Upper lobe of right lung (tissue), 1 donor: ENCODE results near the gene ALG6. TPM values are rescaled to one million over a fixed set of nuclear protein-coding genes. Genes with fewer than 3 reads are reported as not detected.
"Not testable (repeated sequence)": the region's sequence is repeated elsewhere in the genome, so short reads cannot be mapped to it uniquely, and the experiment has no call there.

ENCODE experiments used
- ATAC-seq: fragments of 200-7000 bp; cut with Tn5 transposase; one replicate; pipeline ENCODE4 v1.9.1; 2020; ENCODE audit warnings: mild to moderate bottlenecking, moderate library complexity
- DNase-seq: peaks from one replicate; pipeline ENCODE4 v3.0.0-alpha.2; 2020
- H3K27ac ChIP-seq: fragments of 200-600 bp; one replicate; pipeline ENCODE4 v1.8.0; 2022
- H3K27me3 ChIP-seq: fragments of 200-600 bp; one replicate; pipeline ENCODE4 v1.8.0; 2022; ENCODE audit warnings: mild to moderate bottlenecking
- H3K36me3 ChIP-seq: fragments of 200-600 bp; one replicate; pipeline ENCODE4 v1.8.0; 2022
- H3K4me1 ChIP-seq: fragments of 200-600 bp; one replicate; pipeline ENCODE4 v1.8.0; 2022
- H3K4me3 ChIP-seq: fragments of 200-600 bp; one replicate; pipeline ENCODE4 v1.8.0; 2022; ENCODE audit warnings: mild to moderate bottlenecking
- H3K9me3 ChIP-seq: fragments of 200-600 bp; one replicate; pipeline ENCODE4 v1.8.0; 2022
- intact Hi-C: fragments of 100-400 bp; cut with DNase I; formaldehyde crosslinking; loops from one replicate; pipeline ENCODE4 v1.11.0; 2022
- total RNA-seq: library from RNA; stranded (reverse); fragmentation: NEBNext Ultra II Directional; extraction: Animal tissue kit (Norgen Biotek cat#: 25700); gene quantifications from one replicate; pipeline ENCODE4 v1.2.1, GENCODE V29; 2021
- TF ChIP-seq, protein P1 (sequence below): fragments of 200-600 bp; IDR thresholded peaks from one replicate; pipeline ENCODE4 v1.8.0; 2022; ENCODE audit warnings: antibody characterized with exemption
- donor health status: DM: no; HTN: yes; CAD: no; lungs with severe emphysema.

ALG6 gene
- total RNA-seq, 1 donor from 2014 or later: 9.1 TPM

GRCh38 chr1:63342402-63342801 is 25.0 kb upstream of the ALG6 start:
- Histone ChIP-seq H3K27me3 (peaks cover 18% of the 10 kb centered on the region), H3K36me3 (no peaks in the 10 kb centered on the region), H3K9me3 (no peaks in the 10 kb centered on the region), H3K4me3 (no peak overlapping the region), H3K4me1 (no peaks in the 10 kb centered on the region), H3K27ac (no peak overlapping the region)
- intact Hi-C loops: no loop called here
- ATAC-seq (no peak), DNase-seq (no peak)
- TF ChIP-seq, protein P1, sequence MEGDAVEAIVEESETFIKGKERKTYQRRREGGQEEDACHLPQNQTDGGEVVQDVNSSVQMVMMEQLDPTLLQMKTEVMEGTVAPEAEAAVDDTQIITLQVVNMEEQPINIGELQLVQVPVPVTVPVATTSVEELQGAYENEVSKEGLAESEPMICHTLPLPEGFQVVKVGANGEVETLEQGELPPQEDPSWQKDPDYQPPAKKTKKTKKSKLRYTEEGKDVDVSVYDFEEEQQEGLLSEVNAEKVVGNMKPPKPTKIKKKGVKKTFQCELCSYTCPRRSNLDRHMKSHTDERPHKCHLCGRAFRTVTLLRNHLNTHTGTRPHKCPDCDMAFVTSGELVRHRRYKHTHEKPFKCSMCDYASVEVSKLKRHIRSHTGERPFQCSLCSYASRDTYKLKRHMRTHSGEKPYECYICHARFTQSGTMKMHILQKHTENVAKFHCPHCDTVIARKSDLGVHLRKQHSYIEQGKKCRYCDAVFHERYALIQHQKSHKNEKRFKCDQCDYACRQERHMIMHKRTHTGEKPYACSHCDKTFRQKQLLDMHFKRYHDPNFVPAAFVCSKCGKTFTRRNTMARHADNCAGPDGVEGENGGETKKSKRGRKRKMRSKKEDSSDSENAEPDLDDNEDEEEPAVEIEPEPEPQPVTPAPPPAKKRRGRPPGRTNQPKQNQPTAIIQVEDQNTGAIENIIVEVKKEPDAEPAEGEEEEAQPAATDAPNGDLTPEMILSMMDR: no peak

GRCh38 chr1:63343922-63344321 is 23.5 kb upstream of the ALG6 start:
- Histone ChIP-seq H3K4me1 (no peaks in the 10 kb centered on the region), H3K27ac (no peak overlapping the region), H3K4me3 (no peak overlapping the region), H3K27me3 (peaks cover 24% of the 10 kb centered on the region), H3K36me3 (no peaks in the 10 kb centered on the region), H3K9me3 (no peaks in the 10 kb centered on the region)
- ATAC-seq (no peak), DNase-seq (no peak)
- TF ChIP-seq, protein P1: no peak
- intact Hi-C loops: no loop called here

- peaks cover 26% of the 10 kb centered on the region for H3K27me3 ChIP-seq
- no peaks in the 10 kb centered on the region for H3K4me1 ChIP-seq
- DNase-seq: no peak
- H3K9me3 ChIP-seq: no peaks in the 10 kb centered on the region
- TF ChIP-seq, protein P1: no peak
- H3K4me3 ChIP-seq: no peak overlapping the region
- H3K36me3 ChIP-seq: no peaks in the 10 kb centered on the region
- intact Hi-C loops: no loop called here
- H3K27ac ChIP-seq: no peak overlapping the region
- no peak for ATAC-seq
Measured at GRCh38 chr1:63350320-63350719, 17.1 kb upstream of the ALG6 start.

- H3K27me3 ChIP-seq: peaks cover 15% of the 10 kb centered on the region
- no peak for ATAC-seq
- DNase-seq: no peak
- TF ChIP-seq, protein P1: no peak
- intact Hi-C loops: no loop called here
- no peak overlapping the region for H3K27ac ChIP-seq
- no peaks in the 10 kb centered on the region for H3K4me1 ChIP-seq
- H3K36me3 ChIP-seq: no peaks in the 10 kb centered on the region
- H3K9me3 ChIP-seq: no peaks in the 10 kb centered on the region
- H3K4me3 ChIP-seq: no peak overlapping the region
Measured at GRCh38 chr1:63352736-63353135, 14.7 kb upstream of the ALG6 start.

DNA sequence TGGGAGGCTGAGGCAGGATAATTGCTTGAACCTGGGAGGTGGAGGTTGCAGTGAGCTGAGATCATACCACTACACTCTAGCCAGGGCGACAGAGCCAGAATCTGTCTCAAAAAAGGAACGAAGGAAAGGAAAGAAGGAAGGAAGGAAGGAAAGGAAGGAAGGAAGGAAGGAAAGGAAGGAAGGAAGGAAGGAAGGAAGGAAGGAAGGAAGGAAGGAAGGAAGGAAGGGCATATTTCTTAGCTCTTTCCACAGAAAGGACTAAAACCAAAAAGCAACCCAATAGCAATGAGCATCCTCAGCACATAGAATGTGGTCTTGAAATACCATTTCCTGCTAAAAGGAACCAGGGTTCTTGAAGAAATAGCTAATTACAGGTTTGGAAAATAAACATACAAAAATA is 11.2 kb upstream of the ALG6 start:
- ATAC-seq, H3K27ac ChIP-seq, H3K36me3 ChIP-seq, H3K9me3 ChIP-seq, DNase-seq, H3K4me1 ChIP-seq, intact Hi-C loops, H3K4me3 ChIP-seq: not testable (repeated sequence)
- peaks cover 12% of the 10 kb centered on the region for H3K27me3 ChIP-seq

DNA sequence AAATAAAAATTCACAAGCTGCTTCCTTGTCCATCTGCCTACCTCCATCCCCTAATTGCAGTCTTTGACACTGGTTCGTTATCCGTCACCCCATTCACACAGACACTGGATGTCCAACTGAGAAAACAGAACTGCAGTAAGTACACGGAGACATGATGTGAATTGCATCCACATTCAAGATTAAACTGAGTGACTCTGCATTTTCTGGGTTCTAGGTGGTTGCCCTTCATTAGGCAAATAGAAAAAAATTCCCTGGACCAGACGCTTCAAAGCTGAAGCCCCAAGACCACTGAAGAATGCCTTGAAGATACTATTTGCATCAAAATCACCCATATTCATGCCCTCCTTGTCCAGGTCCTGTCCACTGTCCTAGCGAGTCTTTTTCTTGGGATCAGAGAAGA is 7.9 kb upstream of the ALG6 start:
- Histone ChIP-seq H3K27me3 (peaks cover 4% of the 10 kb centered on the region), H3K36me3 (no peaks in the 10 kb centered on the region), H3K4me3 (no peak overlapping the region), H3K27ac (no peak overlapping the region), H3K9me3 (no peaks in the 10 kb centered on the region), H3K4me1 (no peaks in the 10 kb centered on the region)
- intact Hi-C loops: no loop called here
- TF ChIP-seq, protein P1: no peak
- ATAC-seq (no peak), DNase-seq (no peak)
